Measurements from ENCODE around the gene ATG13. TPM values are rescaled to one million over a fixed set of nuclear protein-coding genes. Genes with fewer than 3 reads are reported as not detected.

Gene ATG13
- total and polyA plus RNA-seq, 4 donors, result 29.1 to 72.8 (median 52.4) TPM

- no peaks in the 10 kb centered on the region for H3K36me3 ChIP-seq (ENCODE audit: control insufficient read depth in 4 of 4, insufficient read depth in 4 of 4, low read length in 4 of 4)
- 37 to 43% methylated on average over 3 of the region's 3 CpGs for WGBS, 2 donors
Observed at GRCh38 chr11:46594374-46594700, 23.0 kb upstream of the ATG13 start.

GRCh38 chr11:46594785-46595184 is 22.6 kb upstream of the ATG13 start:
- no peaks in the 10 kb centered on the region for H3K36me3 ChIP-seq (ENCODE audit: control insufficient read depth in 4 of 4, insufficient read depth in 4 of 4, low read length in 4 of 4)
- H3K27ac ChIP-seq (ENCODE audit: low read depth in 1 of 2, low read length in 1 of 2), result peak overlapping the region in 1 of 2 donors; percentile 39
- peaks cover 4 to 22% (median 8%) of the 10 kb centered on the region in 5 donors for H3K4me1 ChIP-seq (ENCODE audit: control insufficient read depth in 5 of 5, insufficient read depth in 5 of 5, low read length in 5 of 5)
- 95 to 97% methylated on average over 10 of the region's 10 CpGs for WGBS, 2 donors
- H3K9me3 ChIP-seq (ENCODE audit: control insufficient read depth in 4 of 4, insufficient read depth in 3 of 4, low read length in 3 of 4), result no peaks in the 10 kb centered on the region
- H3K27me3 ChIP-seq (ENCODE audit: control insufficient read depth in 3 of 3, insufficient read depth in 3 of 3, low read length in 2 of 3), result no peaks in the 10 kb centered on the region
- H3K4me3 ChIP-seq, result no peak overlapping the region
- TF ChIP-seq CTCF (IDR thresholded peaks at IDR 0.05; ENCODE audit: control extremely low read depth, extremely low read depth), result no peak
- DNase-seq (no peak), ATAC-seq (ENCODE audit: insufficient read depth, low FRiP score) (no peak)
- H3K9ac ChIP-seq (ENCODE audit: insufficient read depth in 1 of 2, low read length in 2 of 2), result no peak overlapping the region

More at GRCh38 chr11:46594374-46594700, 23.0 kb upstream of the ATG13 start:
- ATAC-seq (ENCODE audit: insufficient read depth, low FRiP score) (no peak), DNase-seq (no peak)
- TF ChIP-seq CTCF (IDR thresholded peaks at IDR 0.05; ENCODE audit: control extremely low read depth, extremely low read depth), result no peak
- H3K4me1 ChIP-seq (ENCODE audit: control insufficient read depth in 5 of 5, insufficient read depth in 5 of 5, low read length in 5 of 5), result peaks cover 4 to 24% (median 8%) of the 10 kb centered on the region in 5 donors
- peak overlapping the region in 1 of 2 donors; percentile 78 for H3K9ac ChIP-seq (ENCODE audit: insufficient read depth in 1 of 2, low read length in 2 of 2)
- no peak overlapping the region for H3K4me3 ChIP-seq
- H3K27me3 ChIP-seq (ENCODE audit: control insufficient read depth in 3 of 3, insufficient read depth in 3 of 3, low read length in 2 of 3), result no peaks in the 10 kb centered on the region
- H3K9me3 ChIP-seq (ENCODE audit: control insufficient read depth in 4 of 4, insufficient read depth in 3 of 4, low read length in 3 of 4), result no peaks in the 10 kb centered on the region
- peak overlapping the region in 1 of 2 donors; percentile 39 for H3K27ac ChIP-seq (ENCODE audit: low read depth in 1 of 2, low read length in 1 of 2)

GRCh38 chr11:46597155-46597554 is 20.2 kb upstream of the ATG13 start:
- H3K27ac ChIP-seq (ENCODE audit: low read depth in 1 of 2, low read length in 1 of 2), result no peak overlapping the region
- no peak for TF ChIP-seq CTCF (IDR thresholded peaks at IDR 0.05; ENCODE audit: control extremely low read depth, extremely low read depth)
- H3K9me3 ChIP-seq (ENCODE audit: control insufficient read depth in 4 of 4, insufficient read depth in 3 of 4, low read length in 3 of 4), result no peaks in the 10 kb centered on the region
- no peaks in the 10 kb centered on the region for H3K36me3 ChIP-seq (ENCODE audit: control insufficient read depth in 4 of 4, insufficient read depth in 4 of 4, low read length in 4 of 4)
- no peaks in the 10 kb centered on the region for H3K27me3 ChIP-seq (ENCODE audit: control insufficient read depth in 3 of 3, insufficient read depth in 3 of 3, low read length in 2 of 3)
- DNase-seq (no peak), ATAC-seq (ENCODE audit: insufficient read depth, low FRiP score) (no peak)
- H3K4me1 ChIP-seq (ENCODE audit: control insufficient read depth in 5 of 5, insufficient read depth in 5 of 5, low read length in 5 of 5), result peaks cover 0 to 18% (median 9%) of the 10 kb centered on the region in 5 donors
- 97 to 100% methylated on average over 1 of the region's 1 CpG for WGBS, 2 donors
- no peak overlapping the region for H3K4me3 ChIP-seq
- no peak overlapping the region for H3K9ac ChIP-seq (ENCODE audit: insufficient read depth in 1 of 2, low read length in 2 of 2)

GRCh38 chr11:46597609-46598219 is 19.6 kb upstream of the ATG13 start:
- ATAC-seq (ENCODE audit: insufficient read depth, low FRiP score) (no peak), DNase-seq (no peak)
- H3K27me3 ChIP-seq (ENCODE audit: control insufficient read depth in 3 of 3, insufficient read depth in 3 of 3, low read length in 2 of 3), result no peaks in the 10 kb centered on the region
- WGBS, 2 donors, result 85 to 90% methylated on average over 6 of the region's 6 CpGs
- no peak overlapping the region for H3K9ac ChIP-seq (ENCODE audit: insufficient read depth in 1 of 2, low read length in 2 of 2)
- no peak for TF ChIP-seq CTCF (IDR thresholded peaks at IDR 0.05; ENCODE audit: control extremely low read depth, extremely low read depth)
- H3K4me1 ChIP-seq (ENCODE audit: control insufficient read depth in 5 of 5, insufficient read depth in 5 of 5, low read length in 5 of 5), result peaks cover 0 to 13% (median 7%) of the 10 kb centered on the region in 5 donors
- no peak overlapping the region for H3K4me3 ChIP-seq
- H3K9me3 ChIP-seq (ENCODE audit: control insufficient read depth in 4 of 4, insufficient read depth in 3 of 4, low read length in 3 of 4), result no peaks in the 10 kb centered on the region
- H3K27ac ChIP-seq (ENCODE audit: low read depth in 1 of 2, low read length in 1 of 2), result no peak overlapping the region
- no peaks in the 10 kb centered on the region for H3K36me3 ChIP-seq (ENCODE audit: control insufficient read depth in 4 of 4, insufficient read depth in 4 of 4, low read length in 4 of 4)

Measured in lung (tissue), 12 donors.